Activated B cell treated with CpG ODN at 0.5 μM for 24 hours (primary cell): ENCODE data around the gene PTCSC3. TPM values are rescaled to one million over a fixed set of nuclear protein-coding genes. Genes with fewer than 3 reads are reported as not detected.

Experiments
- ATAC-seq: fragments of 200-7000 bp; cut with Tn5 transposase; one replicate; pipeline ENCODE4 v1.10.0; 2021; ENCODE audit warnings: low read depth, mild to moderate bottlenecking, moderate library complexity
- CTCF ChIA-PET: fragments of 350-600 bp; sonication (Branson Sonifier 250); formaldehyde crosslinking; loops from one replicate; lab custom pipeline; 2021; ENCODE audit warnings: antibody characterized with exemption; lab: Charles Lee
- POLR2A ChIA-PET: fragments of 350-600 bp; sonication (Branson Sonifier 250); formaldehyde crosslinking; loops from one replicate; lab custom pipeline; 2021; ENCODE audit warnings: antibody characterized with exemption; lab: Charles Lee
- DNase-seq: peaks from one replicate; pipeline ENCODE4 v3.0.0; 2022
- H3K27ac Mint-ChIP-seq: one replicate; pipeline ENCODE4 v1.8.0; 2020; ENCODE audit warnings: mixed read lengths
- H3K27me3 Mint-ChIP-seq: one replicate; pipeline ENCODE4 v1.8.0; 2021; ENCODE audit warnings: mixed read lengths
- H3K36me3 Mint-ChIP-seq: one replicate; pipeline ENCODE4 v1.8.0; 2021; ENCODE audit warnings: low read depth, mixed read lengths
- H3K4me1 Mint-ChIP-seq: one replicate; pipeline ENCODE4 v1.8.0; 2021; ENCODE audit warnings: mixed read lengths
- H3K4me3 Mint-ChIP-seq: one replicate; pipeline ENCODE4 v1.8.0; 2020; ENCODE audit warnings: mild to moderate bottlenecking, mixed read lengths
- H3K9me3 Mint-ChIP-seq: one replicate; pipeline ENCODE4 v1.8.0; 2020; ENCODE audit warnings: mixed read lengths
- intact Hi-C: fragments of 100-400 bp; cut with micrococcal nuclease; formaldehyde crosslinking; loops from one replicate; pipeline ENCODE4 v1.15.1; 2024
- total RNA-seq: library from RNA; stranded (reverse); gene quantifications from 2 replicates; pipeline ENCODE4 v1.2.3, GENCODE V29; 2022
- TF ChIP-seq, protein P1 (sequence below): fragments of 200-600 bp; IDR thresholded peaks from one replicate; pipeline ENCODE4 v1.8.0; 2022; ENCODE audit warnings: antibody characterized with exemption, mild to moderate bottlenecking

Gene PTCSC3
- total RNA-seq, 1 donor from 2014 or later: not detected

DNA sequence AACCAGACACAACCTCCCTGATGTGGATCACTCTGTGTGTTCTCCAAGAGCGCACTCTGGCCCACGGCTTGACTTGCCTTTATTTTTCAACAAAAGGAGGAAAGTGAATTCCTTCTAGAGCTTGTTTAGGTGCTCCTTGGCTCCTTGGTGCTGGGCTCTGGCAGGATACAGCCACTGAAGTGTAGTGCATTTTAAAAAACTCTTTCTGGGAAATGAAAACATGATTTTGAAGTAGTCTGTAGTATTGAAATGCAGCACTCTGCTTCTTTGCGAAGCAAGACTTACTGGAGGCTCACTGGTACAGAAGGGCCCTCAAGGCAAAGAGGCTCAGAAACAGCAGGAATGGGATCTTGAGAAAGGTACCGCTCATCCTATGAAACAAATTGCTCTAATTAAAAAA lies 81.6 kb downstream of the PTCSC3 start:
- intact Hi-C loops: no loop called here
- TF ChIP-seq, protein P1, sequence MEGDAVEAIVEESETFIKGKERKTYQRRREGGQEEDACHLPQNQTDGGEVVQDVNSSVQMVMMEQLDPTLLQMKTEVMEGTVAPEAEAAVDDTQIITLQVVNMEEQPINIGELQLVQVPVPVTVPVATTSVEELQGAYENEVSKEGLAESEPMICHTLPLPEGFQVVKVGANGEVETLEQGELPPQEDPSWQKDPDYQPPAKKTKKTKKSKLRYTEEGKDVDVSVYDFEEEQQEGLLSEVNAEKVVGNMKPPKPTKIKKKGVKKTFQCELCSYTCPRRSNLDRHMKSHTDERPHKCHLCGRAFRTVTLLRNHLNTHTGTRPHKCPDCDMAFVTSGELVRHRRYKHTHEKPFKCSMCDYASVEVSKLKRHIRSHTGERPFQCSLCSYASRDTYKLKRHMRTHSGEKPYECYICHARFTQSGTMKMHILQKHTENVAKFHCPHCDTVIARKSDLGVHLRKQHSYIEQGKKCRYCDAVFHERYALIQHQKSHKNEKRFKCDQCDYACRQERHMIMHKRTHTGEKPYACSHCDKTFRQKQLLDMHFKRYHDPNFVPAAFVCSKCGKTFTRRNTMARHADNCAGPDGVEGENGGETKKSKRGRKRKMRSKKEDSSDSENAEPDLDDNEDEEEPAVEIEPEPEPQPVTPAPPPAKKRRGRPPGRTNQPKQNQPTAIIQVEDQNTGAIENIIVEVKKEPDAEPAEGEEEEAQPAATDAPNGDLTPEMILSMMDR: no peak
- no peaks in the 10 kb centered on the region for H3K36me3 Mint-ChIP-seq
- DNase-seq (no peak), ATAC-seq (no peak)
- peaks cover 6% of the 10 kb centered on the region for H3K27me3 Mint-ChIP-seq
- ChIA-PET POLR2A (no interaction called here), CTCF (no interaction called here)
- no peaks in the 10 kb centered on the region for H3K9me3 Mint-ChIP-seq
- H3K27ac Mint-ChIP-seq: no peak overlapping the region
- no peak overlapping the region for H3K4me3 Mint-ChIP-seq
- no peaks in the 10 kb centered on the region for H3K4me1 Mint-ChIP-seq

DNA sequence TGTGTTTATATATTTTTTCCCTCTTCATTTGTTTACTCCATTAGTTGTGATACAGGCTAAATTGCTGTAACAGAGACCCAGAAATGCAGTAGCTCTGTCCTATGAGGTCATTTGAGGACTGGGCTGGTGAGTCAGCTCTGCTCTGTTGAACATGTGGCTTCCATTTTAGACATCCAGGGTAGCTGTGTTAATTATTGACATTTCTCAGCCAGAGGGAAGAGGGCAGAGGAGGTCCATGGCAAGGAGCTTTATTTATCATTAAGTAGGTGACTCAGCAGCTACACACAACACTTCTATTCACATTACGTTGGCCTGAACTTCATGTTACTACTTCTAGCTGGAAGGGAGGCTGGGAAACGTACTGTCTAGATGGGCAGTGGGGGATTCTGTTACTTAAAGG lies 85.4 kb downstream of the PTCSC3 start:
- DNase-seq (no peak), ATAC-seq (no peak)
- Mint-ChIP-seq H3K9me3 (peaks cover 4% of the 10 kb centered on the region), H3K4me3 (no peak overlapping the region), H3K36me3 (no peaks in the 10 kb centered on the region), H3K27ac (no peak overlapping the region), H3K4me1 (no peaks in the 10 kb centered on the region), H3K27me3 (peaks cover 8% of the 10 kb centered on the region)
- TF ChIP-seq, protein P1: no peak
- ChIA-PET POLR2A (no interaction called here), CTCF (no interaction called here)
- intact Hi-C loops: no loop called here

DNA sequence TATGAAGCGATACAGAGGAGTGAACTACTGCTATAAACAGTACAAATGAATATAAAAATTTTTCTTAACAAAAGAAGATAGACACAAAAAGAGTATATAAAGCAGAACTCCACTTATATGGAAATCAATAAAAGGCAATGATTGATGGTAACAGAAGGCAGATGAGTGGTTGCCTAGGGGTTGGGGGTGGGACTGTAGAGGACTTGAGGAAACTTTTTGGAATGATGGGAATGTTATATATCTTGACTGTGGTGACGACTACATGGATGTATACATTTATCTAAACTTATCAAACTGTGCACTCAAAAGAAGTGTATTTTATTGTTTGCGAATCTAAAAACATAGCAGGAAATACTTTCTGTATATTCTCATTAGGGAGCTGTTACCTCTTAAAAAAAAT lies 89.1 kb downstream of the PTCSC3 start:
- TF ChIP-seq, protein P1: no peak

DNA sequence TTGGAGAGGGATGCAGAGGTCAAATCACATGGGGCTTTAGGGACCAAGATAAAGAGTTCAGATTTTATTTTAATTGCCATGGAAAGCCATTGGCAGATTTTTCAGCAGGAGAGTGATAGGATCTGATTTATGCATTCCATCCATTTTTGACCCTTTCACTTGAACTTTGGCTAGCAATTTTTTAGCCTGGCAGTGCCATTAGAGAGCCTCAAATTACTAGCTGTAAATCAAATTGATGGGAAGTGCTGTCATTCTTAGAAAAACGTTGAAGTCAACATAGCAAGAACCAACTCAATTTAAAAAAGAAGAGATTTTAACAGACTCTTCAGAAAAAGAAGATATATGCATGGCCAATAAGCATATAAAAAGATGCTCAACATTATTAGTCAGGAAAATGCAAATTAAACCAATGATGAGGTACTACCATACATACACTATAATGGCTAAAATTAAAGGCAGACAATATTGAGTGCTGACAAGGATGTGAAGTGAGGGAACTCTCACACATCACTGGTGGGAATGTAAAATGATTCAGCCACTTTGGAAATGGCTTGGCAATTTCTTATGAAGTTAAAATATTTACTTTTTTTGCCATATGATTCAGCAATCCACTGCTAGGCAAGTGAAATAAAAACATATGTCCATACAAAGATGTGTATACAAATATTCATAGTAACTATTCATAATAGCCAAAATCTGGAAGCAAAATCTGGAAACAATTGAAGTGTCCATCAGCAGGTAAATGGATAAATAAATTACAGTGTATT lies 89.7 kb downstream of the PTCSC3 start:
- peaks cover 4% of the 10 kb centered on the region for H3K9me3 Mint-ChIP-seq
- no peaks in the 10 kb centered on the region for H3K4me1 Mint-ChIP-seq
- ChIA-PET CTCF (no interaction called here), POLR2A (no interaction called here)
- intact Hi-C loops: no loop called here
- no peak overlapping the region for H3K27ac Mint-ChIP-seq
- DNase-seq (no peak), ATAC-seq (no peak)
- H3K36me3 Mint-ChIP-seq: no peaks in the 10 kb centered on the region
- H3K4me3 Mint-ChIP-seq: no peak overlapping the region
- TF ChIP-seq, protein P1: no peak
- peaks cover 3% of the 10 kb centered on the region for H3K27me3 Mint-ChIP-seq

More for the DNA sequence above, 89.1 kb downstream of the PTCSC3 start:
- intact Hi-C loops: no loop called here
- no peak overlapping the region for H3K27ac Mint-ChIP-seq
- H3K4me1 Mint-ChIP-seq: no peaks in the 10 kb centered on the region
- H3K9me3 Mint-ChIP-seq: peaks cover 4% of the 10 kb centered on the region
- H3K27me3 Mint-ChIP-seq: peaks cover 3% of the 10 kb centered on the region
- ATAC-seq: no peak
- ChIA-PET CTCF (no interaction called here), POLR2A (no interaction called here)
- DNase-seq: no peak
- no peak overlapping the region for H3K4me3 Mint-ChIP-seq
- H3K36me3 Mint-ChIP-seq: no peaks in the 10 kb centered on the region

DNA sequence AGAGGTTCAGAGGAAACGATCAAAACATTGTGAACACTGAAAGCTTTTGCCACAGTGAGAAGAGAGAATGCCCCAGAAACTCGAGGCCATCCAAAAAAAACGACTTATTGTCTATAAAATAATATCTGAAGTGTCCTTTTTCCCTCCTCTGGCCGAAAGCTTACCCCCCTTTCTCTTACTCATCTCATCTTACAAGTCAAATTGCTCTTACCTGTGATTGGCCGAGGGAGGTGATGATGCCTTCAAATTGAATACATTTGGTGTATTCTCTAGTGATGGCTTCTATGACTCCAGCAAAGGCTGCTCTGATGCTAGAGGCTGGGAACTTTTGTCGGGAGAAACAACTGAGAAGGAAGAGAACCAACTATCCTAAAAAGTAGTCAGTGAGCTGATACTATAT lies 90.7 kb downstream of the PTCSC3 start:
- Mint-ChIP-seq H3K9me3 (peaks cover 4% of the 10 kb centered on the region), H3K27me3 (peaks cover 3% of the 10 kb centered on the region), H3K4me1 (no peaks in the 10 kb centered on the region), H3K4me3 (no peak overlapping the region), H3K27ac (no peak overlapping the region), H3K36me3 (no peaks in the 10 kb centered on the region)
- ATAC-seq (no peak), DNase-seq (no peak)
- intact Hi-C loops: no loop called here
- ChIA-PET CTCF (no interaction called here), POLR2A (no interaction called here)
- TF ChIP-seq, protein P1: no peak

Other genes starting within 250 kb of the PTCSC3 start
- 17.0 and 21.7 TPM in 2 replicates for gene MBIP, start 143.9 kb upstream of the PTCSC3 start, total RNA-seq